ENCODE results near the gene TCAP.

DNA sequence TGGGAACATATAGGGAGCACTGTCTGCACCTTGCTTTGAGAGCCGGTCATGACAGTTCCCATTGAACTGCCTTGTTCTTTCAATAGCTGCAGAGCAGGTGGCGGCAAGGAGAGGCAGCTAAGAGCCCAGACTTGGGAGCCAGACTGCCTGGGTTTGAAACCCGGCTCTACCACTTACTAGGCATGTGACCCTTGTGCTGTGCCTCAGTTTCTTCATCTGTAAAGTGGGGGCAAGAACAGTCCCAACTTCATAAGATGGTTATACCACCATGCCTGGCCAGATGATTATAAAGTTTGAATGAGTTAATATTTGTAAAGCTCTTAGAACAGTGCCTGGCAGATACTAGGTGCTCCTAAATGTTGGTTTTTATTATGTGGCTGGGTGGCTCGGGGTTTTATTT, 49.1 kb downstream of the TCAP start:
- no peak for TF ChIP-seq CTCF (conservative IDR thresholded peaks at IDR 0.05 in 1 of 2, IDR thresholded peaks at IDR 0.05 in 1 of 2; ENCODE audit: low read depth in 1 of 2, low read length in 2 of 2)
- TF ChIP-seq EZH2 (IDR thresholded peaks at IDR 0.05; ENCODE audit: low read length, missing control alignments), result no peak

Data from fibroblast of lung (primary cell).